GM18909 (cell line): ENCODE results near the gene CHCHD4.

ENCODE experiments used
- ATAC-seq: cut with Tn5 transposase; IDR thresholded peaks from one replicate; pipeline ENCODE4 v1.9.1; 2021; ENCODE audit warnings: mild to moderate bottlenecking; ENCODE audit not compliant: unreplicated experiment, poor library complexity

CHCHD4 gene

DNA sequence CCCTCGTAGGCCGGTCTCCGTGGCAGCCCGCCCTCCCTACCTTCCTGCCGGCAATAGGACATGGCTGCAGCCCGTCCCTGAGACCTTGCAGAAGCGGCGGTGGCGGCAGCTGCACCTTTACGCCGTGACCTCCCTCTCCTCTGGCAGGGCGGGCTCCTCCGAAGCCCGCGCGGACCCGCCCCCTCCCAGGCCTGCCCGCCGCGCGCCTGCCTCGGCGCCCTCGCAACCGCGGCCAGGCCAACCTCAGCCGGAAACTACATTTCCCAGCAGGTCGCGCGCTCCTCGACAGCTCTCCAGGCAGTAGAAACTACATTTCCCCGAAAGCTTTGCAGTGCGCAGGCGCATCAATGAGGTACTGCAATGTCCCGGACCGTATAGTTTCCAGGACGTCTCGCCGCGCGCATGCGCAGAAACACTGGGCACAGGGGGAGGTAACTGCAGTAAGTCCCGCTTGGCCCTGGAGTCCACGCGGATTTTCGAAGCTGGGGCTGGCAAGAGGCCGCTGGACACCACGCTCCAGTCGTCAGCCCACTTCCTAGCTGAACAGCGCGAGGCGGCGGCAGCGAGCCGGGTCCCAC, at the start of gene CHCHD4, which contains the start of gene TMEM43:
Gene CHCHD4, minus strand, starts transcription at position 256 of the 578 bp plus-strand sequence. Its CDS starts 194 bp downstream, at position 62.
Gene TMEM43, plus strand, starts transcription at position 438 of the 578 bp plus-strand sequence. CDS start 142 bp downstream, outside the sequence.
- peak; percentile 86 for ATAC-seq

DNA sequence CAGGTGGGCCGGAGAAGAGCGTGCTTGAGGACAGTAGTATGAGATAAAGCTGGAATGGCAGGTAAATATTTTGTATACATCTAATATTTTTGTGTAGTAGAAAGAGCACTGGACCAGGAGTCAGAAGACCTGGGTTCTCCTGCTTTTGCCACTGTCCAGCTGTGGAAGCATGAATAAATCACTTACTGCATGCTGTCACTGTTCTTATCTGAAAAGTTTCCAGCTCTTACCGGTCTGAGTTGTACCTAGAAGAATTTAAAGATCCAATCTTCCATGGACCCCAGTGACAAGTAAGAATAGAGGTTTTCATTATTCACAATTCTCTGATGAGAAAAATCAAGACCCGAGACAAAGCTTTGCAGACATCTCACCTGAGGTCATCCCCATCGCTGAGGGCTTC, 47.8 kb upstream of the CHCHD4 start:
- ATAC-seq, result no peak

DNA sequence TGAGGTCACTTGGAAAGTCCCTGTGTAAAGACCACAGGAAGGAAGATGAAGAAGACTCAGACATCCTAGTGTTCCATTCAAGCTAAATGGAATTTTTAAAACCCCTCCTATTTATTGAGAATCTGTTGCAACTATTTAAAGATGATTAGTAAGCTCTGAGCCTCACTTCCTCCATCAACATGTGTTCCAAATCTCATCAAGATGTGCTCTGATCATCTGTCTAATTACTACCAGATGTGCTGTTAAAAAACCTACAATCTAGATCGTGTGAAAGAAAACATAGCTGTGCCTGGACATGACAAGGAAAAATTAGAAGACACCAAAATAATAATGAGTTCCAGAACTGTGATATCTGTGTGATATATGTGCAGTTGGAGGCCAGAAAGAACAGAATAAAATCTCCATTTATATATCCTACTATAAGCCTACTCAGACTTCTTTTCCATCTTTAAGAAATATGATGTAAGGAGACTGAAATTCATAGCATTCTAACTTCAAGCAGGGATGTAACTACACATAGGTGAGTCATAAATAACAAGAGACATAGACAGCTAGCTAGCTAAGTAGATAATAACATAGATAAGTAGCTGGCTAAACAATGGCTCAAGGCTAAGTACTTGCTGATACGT, 46.0 kb upstream of the CHCHD4 start:
- ATAC-seq, result no peak

DNA sequence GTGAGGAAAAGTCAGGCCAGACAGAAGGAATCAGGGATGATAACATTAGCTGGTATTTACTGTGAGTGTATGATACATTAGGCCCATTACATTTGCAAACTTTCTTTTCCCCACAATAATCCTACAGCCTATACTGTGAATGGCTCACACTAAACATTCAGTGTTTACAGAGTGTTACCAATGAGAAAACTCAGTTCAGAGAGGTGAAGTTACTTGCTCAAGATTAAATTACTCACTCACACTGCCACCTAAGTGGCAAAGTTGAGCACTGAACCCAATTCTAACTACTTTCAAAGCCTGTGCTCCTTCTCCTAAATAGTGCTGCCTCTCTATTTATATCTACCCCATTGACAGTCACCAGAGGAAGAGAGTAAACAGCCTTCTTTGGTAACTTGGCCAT, 45.2 kb upstream of the CHCHD4 start:
- ATAC-seq, result no peak

DNA sequence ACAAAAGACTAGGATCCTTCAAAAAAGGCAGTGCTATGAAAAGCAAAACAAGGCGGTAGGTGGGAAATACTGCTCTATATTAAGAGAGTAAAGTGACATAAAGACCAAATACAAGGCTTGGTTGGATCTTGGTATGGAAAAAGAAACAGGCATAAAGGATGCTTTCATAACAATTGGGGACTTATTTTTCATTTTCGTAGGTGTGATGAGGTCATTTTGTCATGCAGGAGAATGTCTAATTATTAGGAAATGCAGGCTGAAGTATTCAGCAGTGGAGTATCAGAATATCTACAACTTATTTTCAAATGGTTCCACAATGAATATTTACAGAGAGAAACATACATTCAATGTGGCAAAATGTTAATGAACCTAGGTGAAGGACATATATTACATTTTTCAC, 44.8 kb upstream of the CHCHD4 start:
- ATAC-seq, result no peak

DNA sequence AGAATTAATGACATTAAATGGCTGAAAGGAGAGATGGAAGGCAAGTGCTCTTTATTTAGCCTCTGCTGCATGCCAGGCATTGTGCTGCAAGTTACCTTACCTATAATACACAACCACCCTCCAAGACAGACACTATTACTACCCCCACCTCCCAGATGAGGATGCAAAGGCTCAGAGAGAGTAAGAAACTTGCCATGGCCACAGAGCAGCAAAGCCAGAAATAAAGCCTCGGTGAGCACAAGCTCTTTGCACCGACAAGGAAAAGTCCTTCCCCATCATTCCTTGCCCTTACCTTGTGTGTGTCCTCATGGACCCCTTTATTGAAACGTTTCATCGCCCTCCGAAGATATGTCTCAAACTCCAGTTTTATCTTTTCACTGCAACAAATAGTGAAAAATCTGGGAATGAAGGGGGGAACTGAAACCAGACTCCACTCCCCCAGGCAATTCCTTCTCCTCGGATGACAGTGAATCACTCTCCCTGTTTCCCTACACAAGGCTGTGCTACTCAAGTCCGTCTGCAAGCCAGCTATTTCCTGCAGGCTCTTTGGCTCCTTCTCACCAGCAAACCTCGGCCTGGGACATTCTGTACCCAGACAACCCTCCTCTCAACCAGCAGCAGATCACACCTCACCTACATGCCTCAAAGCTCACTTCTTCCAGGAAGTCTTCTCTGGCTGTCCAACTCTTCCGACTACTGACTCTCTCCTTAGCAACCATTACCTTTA, 42.4 kb upstream of the CHCHD4 start:
- no peak for ATAC-seq

DNA sequence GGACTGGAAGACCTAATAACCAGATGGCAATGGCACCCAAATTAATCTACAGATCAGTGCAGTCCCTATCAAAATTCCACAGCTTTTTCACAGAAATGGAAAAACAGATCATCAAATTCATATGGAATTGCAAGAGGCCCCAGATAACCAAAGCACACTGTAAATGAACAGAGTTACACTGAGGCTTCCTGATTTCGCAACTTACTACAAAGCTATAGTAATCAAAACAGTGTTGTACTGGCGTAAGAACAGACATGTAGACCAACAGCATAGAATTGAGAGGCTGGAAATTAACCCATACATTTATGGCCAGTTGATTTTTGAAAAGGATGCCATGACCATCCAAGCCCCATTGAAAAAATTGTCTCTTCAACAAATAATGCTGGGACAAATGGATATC, 37.5 kb upstream of the CHCHD4 start:
- no peak for ATAC-seq

DNA sequence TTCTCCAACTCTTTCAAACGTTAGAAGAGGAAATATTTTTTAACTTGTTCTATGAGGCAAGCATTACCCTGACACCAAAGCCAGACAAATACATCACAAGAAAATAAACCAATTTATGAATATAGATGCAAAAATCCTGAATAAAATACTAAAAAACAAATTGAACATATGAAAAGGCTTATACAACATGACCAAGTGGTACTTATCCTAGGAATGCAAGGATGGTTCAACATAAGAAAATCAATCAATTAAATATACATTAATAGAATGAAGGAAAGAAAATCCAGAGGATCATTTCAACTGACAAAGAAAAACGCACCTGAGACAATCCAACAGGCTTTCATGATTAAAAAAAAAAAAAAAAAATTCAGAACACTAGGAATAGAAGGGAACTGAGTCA, 36.6 kb upstream of the CHCHD4 start:
- no peak for ATAC-seq

DNA sequence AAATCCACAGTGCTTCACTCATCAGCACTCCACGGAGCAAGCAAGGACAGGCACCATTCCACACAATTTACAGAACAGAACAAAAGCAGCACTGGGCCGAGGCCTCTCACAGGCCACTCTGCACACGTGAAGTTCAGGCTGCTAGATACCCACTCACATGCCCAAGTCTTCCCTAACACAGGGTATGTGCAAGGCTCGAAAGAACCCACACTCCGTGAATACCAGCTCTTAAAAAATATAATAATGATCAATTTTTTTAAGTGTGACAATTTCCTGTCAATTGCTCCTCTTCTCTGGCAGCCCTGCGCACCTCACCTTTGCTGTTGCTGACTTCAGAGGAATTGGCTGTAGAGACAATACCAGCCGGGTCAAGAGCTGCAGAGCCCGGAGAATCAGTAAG, 34.8 kb upstream of the CHCHD4 start:
- ATAC-seq, result no peak

DNA sequence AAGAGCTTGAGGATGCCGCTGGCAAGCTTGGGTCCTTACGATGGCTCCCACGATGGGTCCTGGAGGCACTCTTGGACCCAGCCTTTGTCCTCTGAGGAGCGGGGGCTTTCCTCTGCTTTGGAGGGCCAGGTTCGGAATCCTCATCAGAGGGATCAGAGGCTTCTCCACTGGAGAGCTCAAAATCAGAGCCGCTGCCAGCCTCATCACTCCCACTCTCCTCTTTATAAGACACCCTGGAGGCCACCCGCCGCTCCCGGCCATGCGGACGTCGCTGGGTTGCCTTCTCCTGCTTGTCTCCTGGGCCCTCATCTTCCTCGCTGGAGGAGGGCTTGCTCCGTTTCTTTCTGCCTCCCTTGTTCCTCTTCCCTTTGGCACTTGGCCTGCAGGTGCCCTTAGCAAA, 33.7 kb upstream of the CHCHD4 start:
- no peak for ATAC-seq

DNA sequence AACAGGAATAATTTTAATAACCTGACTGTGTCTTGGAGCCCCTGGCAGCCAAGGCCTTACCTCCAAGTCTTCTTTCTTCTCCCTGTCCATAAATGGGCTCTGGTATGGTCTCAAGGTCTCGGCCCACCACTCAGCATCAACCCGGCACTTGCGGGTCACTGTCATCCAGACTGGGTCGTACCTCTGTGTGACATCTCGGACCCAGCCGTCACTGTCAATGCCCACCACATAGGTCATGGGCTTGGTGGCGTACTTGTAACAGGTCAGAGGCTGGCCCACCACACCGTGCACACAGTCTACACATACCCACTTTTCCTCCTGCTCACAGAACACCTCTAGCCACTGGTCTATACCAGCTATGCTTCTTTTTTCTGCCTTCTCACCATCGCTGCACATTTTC, 33.3 kb upstream of the CHCHD4 start:
- no peak for ATAC-seq

DNA sequence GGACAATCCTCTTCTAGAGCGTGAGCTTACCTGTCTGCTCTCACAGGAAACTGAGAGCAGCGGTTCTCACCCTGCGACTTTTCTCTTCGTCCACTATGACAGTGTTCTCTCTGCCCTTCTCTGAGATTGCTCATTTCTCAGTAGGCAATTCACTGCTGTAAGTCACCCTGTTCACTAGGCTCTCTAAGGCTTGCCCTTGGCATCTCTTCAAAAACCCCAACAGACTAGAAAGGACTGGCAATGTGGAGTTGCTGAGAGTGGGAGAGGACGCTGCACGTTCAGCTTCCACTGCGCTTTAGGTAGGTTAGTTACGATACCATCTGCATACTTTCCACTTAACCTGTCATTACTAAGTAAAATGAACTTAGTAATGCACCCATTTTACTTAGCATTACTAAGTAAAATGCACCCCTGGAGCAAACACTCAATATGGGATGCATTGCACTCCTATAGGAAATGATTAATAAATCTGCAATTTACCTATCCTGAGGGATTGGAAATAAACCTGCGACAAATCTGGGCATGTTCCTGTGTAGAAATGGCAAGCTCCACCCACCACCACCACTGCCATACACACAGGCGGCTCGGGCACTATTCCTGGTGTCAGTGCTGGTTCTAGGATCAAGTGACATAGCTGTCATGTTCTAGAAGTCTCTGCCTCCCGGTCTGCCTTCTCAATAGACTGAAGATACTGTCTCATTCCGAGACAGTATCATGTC, 32.3 kb upstream of the CHCHD4 start:
- ATAC-seq, result no peak

DNA sequence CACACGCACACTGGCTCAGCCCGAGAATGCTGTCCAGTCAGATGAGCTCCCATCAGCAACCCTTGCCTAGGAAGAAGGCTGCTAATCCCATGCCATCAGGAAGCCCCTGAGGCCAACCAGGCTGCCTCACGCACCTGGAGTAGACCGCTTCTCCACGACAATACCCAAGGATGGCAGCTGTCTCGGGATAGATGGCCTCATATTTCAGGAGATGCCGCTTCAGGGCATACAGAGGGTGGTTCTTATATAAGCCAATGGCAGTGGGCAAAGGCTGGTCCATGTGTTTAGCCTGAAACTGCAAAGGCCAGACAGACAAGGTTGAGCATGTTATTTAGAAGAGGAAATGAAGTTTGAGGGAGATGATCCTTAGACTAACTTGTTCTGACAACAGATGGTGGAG, 31.5 kb upstream of the CHCHD4 start:
- no peak for ATAC-seq

DNA sequence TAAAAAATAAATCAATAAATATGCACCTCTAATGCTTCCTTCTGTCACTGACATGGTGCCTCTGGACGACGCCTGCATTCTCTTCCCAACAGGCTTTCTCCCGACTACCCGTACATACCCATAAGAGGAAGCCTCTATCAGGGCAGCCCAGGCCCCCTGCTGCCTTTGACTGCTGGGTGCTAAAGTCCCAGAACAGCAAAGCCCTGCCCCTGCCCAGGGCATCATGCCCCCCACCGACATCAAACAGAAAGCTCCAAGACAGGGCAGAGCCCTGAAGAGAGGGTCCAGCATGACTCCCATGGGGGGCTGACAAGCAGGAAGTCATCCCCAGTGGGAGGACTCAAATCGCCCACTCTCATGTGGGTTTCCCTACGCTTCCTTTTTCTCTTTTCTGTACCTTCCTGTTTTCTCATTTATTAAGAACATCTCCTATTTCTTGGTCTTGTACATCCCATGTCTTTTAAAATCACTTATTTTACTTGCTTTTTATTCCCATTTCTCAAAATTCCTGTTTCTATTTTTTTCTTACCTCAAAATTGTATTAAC, 30.3 kb upstream of the CHCHD4 start:
- no peak for ATAC-seq

DNA sequence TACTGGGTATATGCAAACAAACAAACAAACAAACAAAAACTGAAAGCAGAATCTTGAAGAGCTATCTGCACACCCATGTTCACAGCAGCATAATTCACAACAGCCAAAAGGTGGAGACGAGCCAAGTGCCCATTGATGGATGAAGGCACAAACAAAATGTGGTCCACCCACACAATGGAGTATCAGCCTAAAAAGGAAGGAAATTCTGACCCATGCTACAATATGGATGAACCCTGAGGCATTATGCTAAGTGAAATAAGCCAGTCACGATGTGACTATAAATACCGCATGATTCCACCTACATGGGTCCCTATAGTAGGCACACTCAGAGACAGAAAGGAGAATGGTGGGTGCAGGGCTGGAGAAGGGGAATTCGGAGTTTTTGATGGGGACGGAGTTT, 29.6 kb upstream of the CHCHD4 start:
- ATAC-seq, result no peak

DNA sequence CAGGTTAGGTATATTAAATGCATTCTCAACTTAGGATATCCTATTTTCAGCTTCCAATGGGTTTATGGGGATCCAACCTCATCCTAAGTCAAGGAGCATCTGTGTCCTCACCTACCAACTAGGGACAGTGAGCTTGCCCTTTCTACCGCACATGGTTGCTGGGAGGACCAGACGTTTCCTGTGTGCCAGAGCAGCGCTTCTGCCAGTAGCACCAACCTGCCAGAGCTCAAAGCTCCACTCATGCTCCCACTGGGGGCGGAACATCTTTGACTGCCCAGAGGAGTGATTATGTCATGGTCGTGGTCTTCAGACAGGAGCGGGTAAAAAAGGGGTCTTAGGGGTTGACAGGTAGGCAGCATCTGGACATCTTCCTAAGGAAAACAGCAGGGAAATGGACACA, 29.0 kb upstream of the CHCHD4 start:
- no peak for ATAC-seq

DNA sequence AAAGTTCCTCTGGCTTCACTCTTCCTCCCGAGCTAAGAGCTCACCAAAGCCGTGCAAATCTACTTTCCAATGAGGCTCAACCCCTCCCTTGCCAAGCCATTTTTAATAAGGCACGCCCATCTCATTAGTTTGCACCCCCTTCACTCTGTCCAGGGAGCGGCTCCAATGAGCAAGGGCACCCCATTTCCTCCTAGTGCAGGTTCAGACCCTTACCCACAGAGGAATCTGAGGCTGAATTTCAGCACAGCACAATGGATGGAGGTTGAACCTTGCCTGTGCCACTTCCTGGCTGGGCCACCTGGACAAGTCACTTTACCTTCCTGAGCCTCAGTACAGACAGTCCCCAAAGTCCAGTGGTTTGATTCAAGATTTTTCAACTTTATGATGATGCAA, 28.3 kb upstream of the CHCHD4 start:
- ATAC-seq, result no peak

DNA sequence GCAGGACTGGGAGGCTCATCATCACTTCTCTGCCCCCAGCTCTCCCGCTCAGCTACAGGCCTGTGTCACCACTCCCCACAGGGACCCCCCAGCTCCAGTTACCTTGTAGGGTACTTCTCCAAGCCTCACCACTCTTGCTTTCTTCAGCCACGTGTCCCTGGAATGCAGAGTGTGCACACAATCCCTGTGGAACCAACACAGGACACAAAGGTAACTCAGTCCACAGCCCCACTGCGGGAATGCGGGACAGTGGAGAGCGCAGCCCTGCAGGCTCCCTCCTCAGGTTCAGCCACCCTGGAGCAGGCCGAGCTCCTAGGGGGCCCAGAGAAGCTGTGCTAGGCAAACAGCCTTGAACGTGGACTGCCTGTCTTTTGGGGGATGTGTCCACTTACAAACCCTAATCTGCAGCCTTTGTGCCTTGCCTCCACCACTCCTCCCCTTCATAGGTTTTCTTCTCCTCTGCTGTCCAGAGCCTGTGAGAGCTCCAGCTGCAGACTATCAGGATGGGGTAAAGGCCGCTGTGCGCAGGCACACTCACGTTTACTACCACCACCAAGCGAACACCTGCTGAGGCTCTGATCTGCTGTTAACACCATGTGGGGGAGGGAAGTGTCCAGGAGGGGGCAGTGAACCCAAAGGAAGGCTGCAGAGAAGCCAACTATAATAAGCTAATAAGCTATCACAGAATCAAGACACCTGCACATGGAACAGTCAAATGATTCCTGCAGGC, 27.7 kb upstream of the CHCHD4 start:
- ATAC-seq, result no peak

DNA sequence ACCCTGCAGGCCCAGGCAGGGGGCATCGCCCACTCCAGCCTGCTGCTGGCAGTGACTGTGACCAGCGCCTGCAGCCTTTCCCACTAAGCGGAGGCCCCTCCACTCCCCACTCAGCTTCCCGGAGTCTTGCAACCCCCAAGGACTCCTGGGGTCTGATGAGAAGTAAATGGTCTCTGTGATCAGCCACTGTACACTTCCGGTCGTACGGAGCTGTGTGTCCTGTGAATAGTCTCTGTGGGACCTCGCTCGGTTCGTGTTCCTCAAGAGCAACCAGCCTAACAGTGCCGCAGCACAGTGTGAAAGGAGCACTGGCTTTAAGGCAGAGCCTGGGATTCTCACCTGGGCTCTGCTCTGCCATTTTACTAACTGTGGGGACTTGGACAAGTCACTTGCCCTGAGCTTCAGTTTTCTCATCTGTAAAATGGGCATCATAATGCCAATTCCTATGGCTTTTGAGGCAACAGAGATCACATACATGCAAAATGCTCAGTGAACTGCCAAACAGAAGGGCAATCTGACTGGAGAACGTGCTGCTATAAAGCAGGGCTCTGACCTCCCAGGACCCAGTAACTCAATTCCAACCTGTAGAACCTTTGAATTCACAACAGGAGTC, 26.9 kb upstream of the CHCHD4 start:
- no peak for ATAC-seq
